ENCODE measurements around the gene PRKACB.

The PRKACB gene

GRCh38 chr1:84155517-84155916, 11.4 kb downstream of the PRKACB start:
- Histone ChIP-seq H3K4me2 (ENCODE audit: low read depth, low read length) (no peak overlapping the region), H2AFZ (ENCODE audit: low read length) (no peak overlapping the region), H3K27me3 (replicated peaks; ENCODE audit: insufficient read depth, low read length) (no peaks in the 10 kb centered on the region), H3K27ac (ENCODE audit: low read length) (no peak overlapping the region), H3K9me3 (replicated peaks; ENCODE audit: insufficient read depth, low read length) (no peaks in the 10 kb centered on the region), H3K79me2 (ENCODE audit: low read length) (peaks cover 8% of the 10 kb centered on the region), H3K4me3 (ENCODE audit: low read length) (no peak overlapping the region), H3K9me2 (replicated peaks; ENCODE audit: insufficient read depth, low read length) (no peaks in the 10 kb centered on the region), H3K9ac (ENCODE audit: low read length) (no peak overlapping the region), H3F3A (ENCODE audit: insufficient read depth, low read length) (no peaks in the 10 kb centered on the region), H3K36me3 (replicated peaks; ENCODE audit: insufficient read depth, low read length) (no peaks in the 10 kb centered on the region), H3K4me1 (ENCODE audit: low read length) (0 out of 2 replicates have a peak, but pooled peaks cover 4% of the 10 kb centered on the region), H4K20me1 (ENCODE audit: insufficient read depth, low read length) (no peaks in the 10 kb centered on the region)
- no peak for TF ChIP-seq CTCF (IDR thresholded peaks at IDR 0.05; ENCODE audit: low read length)
- DNase-seq: no peak

GRCh38 chr1:84156210-84156621, 12.1 kb downstream of the PRKACB start:
- Histone ChIP-seq H3K36me3 (replicated peaks; ENCODE audit: insufficient read depth, low read length) (no peaks in the 10 kb centered on the region), H3K27me3 (replicated peaks; ENCODE audit: insufficient read depth, low read length) (no peaks in the 10 kb centered on the region), H2AFZ (ENCODE audit: low read length) (no peak overlapping the region), H3F3A (ENCODE audit: insufficient read depth, low read length) (no peaks in the 10 kb centered on the region), H3K9me3 (replicated peaks; ENCODE audit: insufficient read depth, low read length) (no peaks in the 10 kb centered on the region), H3K27ac (ENCODE audit: low read length) (no peak overlapping the region), H3K4me1 (ENCODE audit: low read length) (0 out of 2 replicates have a peak, but pooled peaks cover 4% of the 10 kb centered on the region), H3K79me2 (ENCODE audit: low read length) (peaks cover 13% of the 10 kb centered on the region), H3K9me2 (replicated peaks; ENCODE audit: insufficient read depth, low read length) (no peaks in the 10 kb centered on the region), H4K20me1 (ENCODE audit: insufficient read depth, low read length) (no peaks in the 10 kb centered on the region), H3K4me3 (ENCODE audit: low read length) (no peak overlapping the region), H3K9ac (ENCODE audit: low read length) (no peak overlapping the region), H3K4me2 (ENCODE audit: low read depth, low read length) (no peak overlapping the region)
- TF ChIP-seq EZH2phosphoT487 (IDR thresholded peaks at IDR 0.05; ENCODE audit: low read length): no peak
- TF ChIP-seq CTCF (IDR thresholded peaks at IDR 0.05; ENCODE audit: low read length): no peak
- DNase-seq: no peak

- DNase-seq: no peak
Measured at GRCh38 chr1:84159533-84160240, 15.6 kb downstream of the PRKACB start.

More at GRCh38 chr1:84159533-84160240, 15.6 kb downstream of the PRKACB start:
- Histone ChIP-seq H4K20me1 (ENCODE audit: insufficient read depth, low read length) (no peaks in the 10 kb centered on the region), H3K27me3 (replicated peaks; ENCODE audit: insufficient read depth, low read length) (no peaks in the 10 kb centered on the region), H3K9me2 (replicated peaks; ENCODE audit: insufficient read depth, low read length) (no peaks in the 10 kb centered on the region), H3K36me3 (replicated peaks; ENCODE audit: insufficient read depth, low read length) (no peaks in the 10 kb centered on the region), H3K79me2 (ENCODE audit: low read length) (peaks cover 33% of the 10 kb centered on the region), H3K27ac (ENCODE audit: low read length) (no peak overlapping the region), H3K4me1 (ENCODE audit: low read length) (0 out of 2 replicates have a peak, but pooled peaks cover 4% of the 10 kb centered on the region), H2AFZ (ENCODE audit: low read length) (no peak overlapping the region), H3K4me2 (ENCODE audit: low read depth, low read length) (no peak overlapping the region), H3K9ac (ENCODE audit: low read length) (no peak overlapping the region), H3K4me3 (ENCODE audit: low read length) (no peak overlapping the region), H3F3A (ENCODE audit: insufficient read depth, low read length) (no peaks in the 10 kb centered on the region), H3K9me3 (replicated peaks; ENCODE audit: insufficient read depth, low read length) (no peaks in the 10 kb centered on the region)
- TF ChIP-seq EZH2phosphoT487 (IDR thresholded peaks at IDR 0.05; ENCODE audit: low read length) (no peak), EZH2 (optimal IDR thresholded peaks at IDR 0.05; ENCODE audit: low read depth, low read length) (no peak), CTCF (IDR thresholded peaks at IDR 0.05; ENCODE audit: low read length) (no peak)
